NCI-H1417 (cell line): ENCODE measurements around the gene FAM161B.
"Not testable (repeated sequence)": the region's sequence is repeated elsewhere in the genome, so short reads cannot be mapped to it uniquely, and the experiment has no call there.

Source experiments
- DNase-seq, 3 experiments: peaks; one replicate each; lab custom pipeline; 2025; lab: John Stamatoyannopoulos, UW

The FAM161B gene, protein sequence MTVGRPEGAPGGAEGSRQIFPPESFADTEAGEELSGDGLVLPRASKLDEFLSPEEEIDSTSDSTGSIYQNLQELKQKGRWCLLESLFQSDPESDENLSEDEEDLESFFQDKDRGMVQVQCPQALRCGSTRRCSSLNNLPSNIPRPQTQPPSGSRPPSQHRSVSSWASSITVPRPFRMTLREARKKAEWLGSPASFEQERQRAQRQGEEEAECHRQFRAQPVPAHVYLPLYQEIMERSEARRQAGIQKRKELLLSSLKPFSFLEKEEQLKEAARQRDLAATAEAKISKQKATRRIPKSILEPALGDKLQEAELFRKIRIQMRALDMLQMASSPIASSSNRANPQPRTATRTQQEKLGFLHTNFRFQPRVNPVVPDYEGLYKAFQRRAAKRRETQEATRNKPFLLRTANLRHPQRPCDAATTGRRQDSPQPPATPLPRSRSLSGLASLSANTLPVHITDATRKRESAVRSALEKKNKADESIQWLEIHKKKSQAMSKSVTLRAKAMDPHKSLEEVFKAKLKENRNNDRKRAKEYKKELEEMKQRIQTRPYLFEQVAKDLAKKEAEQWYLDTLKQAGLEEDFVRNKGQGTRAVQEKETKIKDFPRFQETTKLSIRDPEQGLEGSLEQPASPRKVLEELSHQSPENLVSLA

DNA sequence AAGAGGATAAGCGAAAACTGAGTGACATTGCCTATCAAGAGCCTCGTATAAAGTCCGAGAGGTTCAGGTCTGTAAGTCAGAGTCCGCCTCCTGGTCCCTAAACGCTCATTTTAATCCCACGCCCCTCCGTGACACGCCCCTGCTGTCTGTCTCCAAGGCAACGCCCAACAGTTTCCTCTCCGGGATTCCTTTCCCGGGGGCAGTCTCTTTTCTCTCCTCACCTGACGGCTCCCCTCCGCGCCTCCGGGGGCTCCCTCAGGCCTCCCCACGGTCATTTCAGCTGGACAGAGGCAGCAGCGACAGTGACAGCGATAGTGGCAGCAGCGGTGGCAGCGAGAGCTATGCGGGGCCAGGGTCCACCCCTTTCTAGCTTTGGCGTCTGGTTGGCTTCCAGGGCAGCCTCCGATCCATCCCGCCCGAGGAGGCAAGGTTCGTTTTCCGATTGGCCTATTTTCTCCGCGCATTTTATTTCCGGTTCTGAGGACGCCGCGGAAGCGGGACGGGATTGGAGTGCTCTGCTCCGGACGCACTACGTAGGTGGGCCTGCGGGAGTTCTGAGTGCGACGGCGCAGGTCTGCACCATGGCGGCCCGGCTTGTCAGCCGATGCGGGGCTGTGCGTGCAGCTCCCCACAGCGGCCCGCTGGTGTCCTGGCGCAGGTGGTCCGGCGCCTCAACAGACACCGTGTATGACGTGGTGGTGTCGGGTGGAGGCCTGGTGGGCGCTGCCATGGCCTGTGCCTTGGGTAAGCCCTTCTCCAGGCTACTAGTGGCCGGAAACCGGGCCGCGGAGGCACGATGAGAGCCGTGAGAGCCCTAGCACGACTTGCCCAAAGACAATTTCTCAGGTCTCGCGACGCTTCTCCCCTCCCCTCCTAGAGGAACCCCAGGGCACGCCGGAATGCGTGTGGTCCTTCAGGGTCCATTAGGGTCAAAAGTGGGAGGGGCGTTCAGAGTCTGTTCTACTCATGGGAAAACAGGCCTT, at the start of gene FAM161B, which contains the start of gene COQ6:
Gene FAM161B, minus strand, starts transcription at position 343 of the 983 bp plus-strand sequence. Its CDS starts 68 bp downstream, at position 275.
Gene COQ6, plus strand, starts transcription at position 551 of the 983 bp plus-strand sequence. Its CDS starts 31 bp downstream, at position 582.
- DNase-seq, result peak; percentile 98 to 99 (median 99)

DNA sequence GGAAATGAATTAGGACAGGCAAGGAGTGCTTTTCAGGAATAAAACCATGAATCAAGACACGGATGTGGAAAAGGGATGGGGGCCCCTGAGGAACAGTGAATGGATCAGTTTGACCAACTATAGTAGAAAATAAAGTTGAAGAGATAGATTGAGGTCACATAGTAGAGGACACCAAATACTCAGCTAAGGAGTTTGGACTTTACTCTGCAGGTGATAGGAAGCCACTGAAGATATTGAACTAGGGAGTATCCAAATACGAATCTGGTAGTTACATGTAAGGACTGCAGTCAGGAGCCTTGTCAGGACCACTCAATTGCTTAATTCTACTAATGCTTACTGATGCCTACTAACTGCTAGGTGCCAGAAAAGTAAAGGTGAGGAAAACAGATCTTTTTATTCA, 48.8 kb upstream of the FAM161B start:
- DNase-seq, result no peak

DNA sequence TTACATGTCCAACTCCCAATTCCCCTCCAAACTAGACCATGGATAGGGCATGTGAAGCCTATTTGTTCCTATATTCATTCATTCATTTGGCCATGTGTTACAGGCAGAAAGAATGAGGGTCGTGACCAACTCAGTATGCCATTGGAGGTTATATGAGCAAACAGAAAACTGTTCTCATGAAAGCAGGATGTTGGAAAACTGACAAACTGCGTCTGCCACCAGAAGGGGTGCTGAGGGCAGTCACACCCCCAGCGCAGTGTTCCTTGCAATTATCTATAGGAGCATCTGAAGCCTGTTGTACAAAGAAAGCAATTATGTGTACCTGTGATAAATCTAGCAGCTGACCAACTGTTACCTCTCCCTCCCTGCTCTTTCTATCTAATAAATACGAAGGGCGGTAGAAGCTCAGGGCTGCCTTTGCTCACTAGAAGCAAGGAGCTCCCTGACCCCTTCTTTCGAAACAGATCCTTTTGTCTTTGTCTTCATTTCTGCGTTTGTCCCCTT, 48.1 kb upstream of the FAM161B start:
- peak in 2 of 3 experiments; percentile 4 to 29 for DNase-seq

DNA sequence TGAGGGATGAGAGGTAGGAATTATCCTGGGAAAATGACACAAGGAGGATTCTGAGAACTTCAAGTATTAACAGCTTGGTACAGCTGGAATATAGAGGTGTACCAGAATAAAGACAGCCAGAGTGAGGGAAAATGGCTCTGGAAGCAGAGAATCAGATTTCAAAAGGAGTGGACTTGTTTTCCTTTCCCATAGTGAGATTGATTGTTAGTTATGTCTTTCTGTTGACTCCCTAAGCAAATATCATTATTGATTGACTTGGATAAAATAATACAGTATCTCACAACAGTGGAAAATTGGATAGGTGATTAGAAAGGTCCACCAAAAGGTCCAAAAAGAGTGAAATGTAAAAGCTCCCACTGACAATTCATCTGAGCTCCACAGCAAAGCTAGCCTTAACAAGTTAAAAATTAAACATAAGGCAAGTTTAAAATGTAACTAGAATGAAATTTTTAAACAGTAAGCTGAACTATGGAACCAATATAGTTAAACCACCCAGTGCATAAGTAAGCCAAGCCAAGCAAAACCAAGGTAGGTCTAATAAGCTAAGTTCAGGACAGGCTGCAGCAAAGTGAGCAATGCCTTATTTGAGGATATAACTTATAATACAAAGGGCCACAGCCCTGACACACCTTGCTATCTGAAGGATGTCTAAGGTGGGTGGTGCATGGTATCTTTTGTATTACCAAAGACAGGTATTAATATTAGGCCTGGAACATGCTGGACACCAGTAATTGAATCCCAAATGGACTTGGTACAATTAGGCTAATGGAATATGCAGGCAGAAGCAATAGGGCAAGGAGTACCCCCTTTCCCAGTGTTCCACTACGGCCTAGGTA, 47.4 kb upstream of the FAM161B start:
- DNase-seq, result no peak

DNA sequence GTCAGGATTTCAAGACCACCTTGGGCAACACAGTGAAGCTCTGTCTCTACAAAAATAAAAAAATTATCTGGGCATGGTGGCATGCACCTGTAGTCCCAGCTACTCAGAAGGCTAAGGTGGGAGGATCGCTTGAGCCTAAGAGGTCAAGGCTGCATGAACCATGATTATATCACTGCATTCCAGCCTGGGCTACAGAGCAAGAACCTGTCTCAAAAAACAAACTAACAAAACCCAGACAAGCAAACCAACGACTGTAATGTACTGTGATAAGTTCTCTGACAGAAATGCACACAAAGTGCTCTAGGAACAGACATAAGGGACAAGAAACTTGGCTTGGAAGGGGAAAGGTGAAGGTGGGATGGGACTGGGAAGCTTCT, 46.8 kb upstream of the FAM161B start:
- DNase-seq, result no peak

DNA sequence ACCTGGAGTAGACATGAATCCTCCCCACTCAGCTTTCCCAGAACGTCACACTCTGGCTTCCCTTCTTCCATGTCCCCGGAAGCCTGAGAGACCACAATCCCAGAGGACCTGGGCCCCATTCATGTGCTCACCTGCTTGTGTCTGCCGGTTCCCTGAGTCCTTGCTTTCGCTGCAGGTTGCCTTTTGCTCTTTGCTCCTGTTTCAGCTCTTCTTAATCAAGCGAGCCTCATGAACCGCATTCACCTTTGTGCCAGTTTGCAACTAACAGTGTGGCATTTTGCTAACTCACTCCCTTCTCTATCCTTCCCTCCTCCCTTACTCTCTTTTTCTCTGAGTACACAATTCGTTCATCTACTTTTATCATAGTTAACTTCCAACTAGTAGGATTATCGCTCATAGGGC, 46.1 kb upstream of the FAM161B start:
- DNase-seq, result no peak

DNA sequence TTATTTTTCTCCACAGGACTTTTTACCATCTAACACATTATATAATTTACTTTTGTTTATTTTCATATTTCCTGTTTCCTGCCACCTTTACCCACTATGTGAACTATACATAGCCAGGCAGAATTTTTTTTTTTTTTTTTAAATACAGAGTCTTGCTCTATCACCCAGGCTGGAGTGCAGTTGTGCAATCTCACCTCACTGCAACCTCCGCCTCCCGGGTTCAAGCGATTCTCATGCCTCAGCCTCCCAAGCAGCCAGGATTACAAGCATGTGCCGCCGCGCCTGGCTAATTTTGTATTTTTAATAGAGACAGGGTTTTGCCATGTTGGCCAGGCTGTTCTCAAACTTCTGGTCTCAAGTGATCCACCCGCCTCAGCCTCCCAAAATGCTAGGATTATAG, 45.0 kb upstream of the FAM161B start:
- not testable (repeated sequence) for DNase-seq

DNA sequence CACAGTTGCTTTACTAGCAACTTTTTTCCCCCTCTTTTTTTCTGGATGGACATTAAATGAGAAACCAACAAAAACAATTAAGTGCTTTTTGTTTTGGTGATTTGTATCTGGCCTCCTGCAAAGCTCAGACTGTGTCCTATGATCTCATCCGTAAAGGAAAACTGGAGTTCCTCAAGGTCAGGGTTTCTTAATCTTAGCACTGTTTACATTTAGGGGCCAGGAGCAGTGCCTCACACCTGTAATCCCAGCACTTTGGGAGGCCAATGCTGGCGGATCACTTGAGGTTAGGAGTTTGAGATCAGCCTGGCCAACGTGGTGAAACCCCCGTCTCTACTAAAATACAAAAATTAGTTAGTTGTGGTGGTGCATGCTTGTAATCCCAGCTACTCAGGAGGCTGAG, 41.2 kb upstream of the FAM161B start:
- DNase-seq, result no peak

DNA sequence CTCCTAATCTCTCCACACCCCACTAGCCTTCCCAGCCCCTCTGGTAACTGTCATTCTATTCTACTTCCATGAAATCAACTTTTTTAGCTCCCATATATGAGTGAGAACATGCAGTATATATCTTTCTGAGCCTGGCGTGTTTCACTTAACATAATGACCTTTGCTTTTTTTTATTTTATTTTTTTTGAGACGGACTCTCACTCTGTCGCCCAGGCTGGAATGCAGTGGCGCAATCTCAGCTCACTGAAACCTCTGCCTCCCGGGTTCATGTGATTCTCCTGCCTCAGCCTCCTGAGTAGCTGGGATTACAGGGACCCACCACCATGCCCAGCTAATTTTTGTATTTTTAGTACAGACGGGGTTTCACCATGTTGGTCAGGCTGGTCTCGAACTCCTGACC, 38.8 kb upstream of the FAM161B start:
- DNase-seq, result not testable (repeated sequence)

DNA sequence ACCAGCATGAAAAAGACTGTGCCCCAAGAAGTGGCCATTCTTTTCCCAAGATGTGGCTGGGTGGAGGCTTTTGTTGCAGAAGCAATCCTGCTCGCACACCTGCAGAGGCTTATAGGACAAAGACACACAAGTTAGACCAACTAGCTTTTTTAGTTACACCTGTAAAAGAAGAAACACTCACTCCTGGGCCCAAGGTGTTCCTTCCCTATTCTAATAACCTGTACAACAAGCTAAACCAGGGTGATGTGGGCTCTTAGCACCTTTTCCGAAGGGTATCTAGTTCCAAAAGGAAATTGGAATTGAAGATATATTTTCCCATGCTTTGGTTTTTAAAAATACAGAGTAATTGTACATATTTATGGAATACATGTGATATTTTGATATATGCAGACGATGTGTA, 38.2 kb upstream of the FAM161B start:
- DNase-seq, result no peak

DNA sequence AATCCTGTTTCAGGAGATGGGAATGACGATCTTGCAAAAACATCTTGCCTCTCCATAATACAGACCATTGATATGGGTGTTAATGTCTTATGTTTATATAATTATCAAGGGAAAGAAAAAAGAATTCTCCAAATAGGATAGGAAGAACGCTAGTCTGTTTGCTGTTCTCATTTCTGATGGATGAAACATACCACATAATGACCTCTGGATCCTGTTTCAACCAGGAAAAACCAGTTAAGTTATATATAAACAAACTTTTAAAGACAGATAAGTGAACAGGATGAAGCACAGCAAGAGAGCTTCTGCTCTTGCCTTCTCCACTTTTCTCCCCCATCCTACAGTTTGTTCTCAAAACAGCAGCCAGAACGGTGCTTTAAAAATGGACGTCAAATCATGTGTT, 28.0 kb upstream of the FAM161B start:
- no peak for DNase-seq

DNA sequence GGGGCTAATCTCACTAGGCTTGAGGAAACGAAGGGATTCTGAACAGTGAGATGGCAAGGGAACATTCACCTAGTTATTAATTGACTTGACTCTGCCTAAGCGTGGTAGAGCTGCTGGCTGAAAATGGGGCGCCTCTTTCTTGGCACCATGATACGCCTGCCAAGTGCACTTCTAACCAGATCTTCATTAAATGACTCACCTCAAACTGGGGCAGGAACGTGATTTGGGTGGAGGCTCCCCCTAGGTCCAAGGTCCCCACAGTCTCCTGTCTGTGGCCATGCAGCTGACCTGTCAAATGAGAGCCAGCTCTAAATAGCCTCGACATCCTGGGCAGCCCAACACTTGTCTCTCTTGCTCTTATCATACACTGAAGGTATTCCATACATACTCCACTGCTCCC, 26.2 kb upstream of the FAM161B start:
- DNase-seq, result no peak

DNA sequence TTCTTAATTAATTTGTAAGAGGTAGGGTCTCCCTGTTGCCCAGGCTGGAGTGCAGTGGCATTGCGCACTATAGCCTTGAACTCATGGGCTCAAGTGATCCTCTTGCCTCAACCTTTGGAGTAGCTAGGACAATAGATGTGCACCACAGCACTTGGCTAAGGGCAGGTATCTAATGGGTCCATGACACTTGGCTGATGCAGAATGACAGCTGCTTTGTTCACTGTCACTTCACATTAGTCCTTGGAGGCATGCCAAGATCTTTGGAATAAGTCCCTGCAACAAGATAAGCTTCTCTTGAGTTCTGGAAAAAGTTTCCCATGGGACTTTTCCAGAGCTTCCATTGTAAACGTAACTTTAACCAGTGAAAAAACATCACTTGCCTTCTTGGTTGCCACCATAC, 23.6 kb upstream of the FAM161B start:
- DNase-seq, result peak in 2 of 3 experiments; percentile 8 to 76

DNA sequence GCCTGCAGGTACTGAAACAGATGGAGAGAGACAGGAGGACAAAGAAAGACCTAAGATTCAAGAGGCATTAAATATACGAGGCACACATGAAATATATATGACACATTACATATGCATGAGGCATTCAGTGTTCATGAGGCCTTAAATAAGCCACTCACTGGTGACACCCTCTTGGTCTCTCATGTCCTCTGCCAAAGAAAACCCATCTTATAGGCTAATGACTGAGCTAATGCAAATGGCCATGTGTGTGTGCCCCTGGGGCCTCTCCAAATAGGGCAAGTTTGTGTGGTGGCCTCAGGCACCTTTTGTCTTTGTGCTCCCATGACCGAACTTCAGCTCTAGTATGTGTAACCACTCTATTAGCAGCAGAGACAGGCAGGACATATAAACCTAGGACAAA, 19.0 kb upstream of the FAM161B start:
- DNase-seq, result no peak

DNA sequence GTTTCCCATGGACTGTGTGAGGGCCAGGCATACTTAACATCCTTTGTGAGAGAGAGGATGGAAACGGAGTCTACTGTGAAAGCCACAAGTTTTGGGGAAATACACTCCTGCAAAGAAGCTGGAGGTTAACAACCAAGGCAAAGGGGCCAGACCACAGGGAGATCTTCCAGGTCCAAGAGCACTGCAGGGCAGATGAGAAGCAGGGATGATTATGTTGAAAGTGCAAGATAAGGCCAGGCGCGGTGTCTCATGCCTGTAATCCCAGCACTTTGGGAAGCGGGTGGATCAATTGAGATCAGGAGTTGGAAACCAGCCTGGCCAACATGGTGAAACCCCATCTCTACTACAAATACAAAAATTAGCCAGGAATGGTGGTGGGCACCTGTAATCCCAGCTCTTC, 15.3 kb upstream of the FAM161B start:
- no peak for DNase-seq

DNA sequence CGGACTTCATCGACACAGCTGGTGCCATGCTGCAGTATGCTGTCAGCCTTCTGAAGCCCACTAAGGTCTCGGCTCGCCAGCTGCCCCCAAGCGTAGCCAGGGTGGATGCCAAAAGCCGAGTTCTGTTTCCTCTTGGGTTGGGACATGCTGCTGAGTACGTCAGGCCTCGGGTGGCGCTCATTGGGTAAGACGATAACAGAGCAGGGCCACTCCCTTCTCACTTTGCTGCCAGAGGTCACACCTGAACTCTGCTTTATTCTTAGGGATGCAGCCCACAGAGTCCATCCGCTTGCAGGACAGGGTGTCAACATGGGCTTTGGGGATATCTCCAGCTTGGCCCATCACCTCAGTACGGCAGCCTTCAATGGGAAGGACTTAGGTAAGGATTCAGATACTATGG, 11.3 kb upstream of the FAM161B start:
- DNase-seq, result no peak

DNA sequence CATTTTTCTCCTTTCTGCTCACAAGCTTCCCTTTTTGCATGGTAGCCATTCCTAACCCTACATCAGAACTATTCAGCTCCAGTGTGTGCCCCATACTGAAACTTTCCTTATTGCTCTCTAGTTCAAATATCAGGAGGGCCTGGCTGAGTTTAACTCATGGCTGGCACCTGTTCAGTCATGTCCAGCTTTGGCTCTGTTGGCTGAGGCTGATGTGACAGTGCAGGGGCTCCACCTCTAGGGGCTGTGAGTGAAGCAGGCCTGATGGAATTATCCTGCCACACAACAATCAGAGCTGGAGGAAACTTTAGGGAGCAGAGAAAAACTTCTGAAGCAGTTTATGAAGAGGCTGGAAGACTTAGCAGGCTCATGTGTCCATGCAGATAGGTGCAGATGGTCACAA, 8.7 kb upstream of the FAM161B start:
- DNase-seq, result no peak

DNA sequence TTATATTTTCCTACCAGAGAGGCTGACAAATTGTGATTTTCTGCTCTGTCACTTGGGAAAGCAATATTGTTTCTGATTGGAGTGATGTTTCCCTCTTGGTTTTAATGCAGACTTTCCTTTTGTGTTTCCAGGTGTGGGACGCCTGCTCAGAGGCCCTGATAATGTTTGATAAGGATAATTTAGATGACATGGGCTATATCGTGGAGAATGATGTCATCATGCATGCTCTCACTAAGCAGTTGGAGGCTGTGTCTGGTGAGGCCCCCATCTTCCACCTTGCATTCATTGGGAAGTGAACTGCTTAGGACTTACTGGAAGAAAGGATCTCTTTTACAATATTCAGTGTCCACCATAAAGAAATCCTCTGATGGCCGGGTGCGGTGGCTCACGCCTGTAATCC, 5.8 kb upstream of the FAM161B start:
- DNase-seq, result no peak

DNA sequence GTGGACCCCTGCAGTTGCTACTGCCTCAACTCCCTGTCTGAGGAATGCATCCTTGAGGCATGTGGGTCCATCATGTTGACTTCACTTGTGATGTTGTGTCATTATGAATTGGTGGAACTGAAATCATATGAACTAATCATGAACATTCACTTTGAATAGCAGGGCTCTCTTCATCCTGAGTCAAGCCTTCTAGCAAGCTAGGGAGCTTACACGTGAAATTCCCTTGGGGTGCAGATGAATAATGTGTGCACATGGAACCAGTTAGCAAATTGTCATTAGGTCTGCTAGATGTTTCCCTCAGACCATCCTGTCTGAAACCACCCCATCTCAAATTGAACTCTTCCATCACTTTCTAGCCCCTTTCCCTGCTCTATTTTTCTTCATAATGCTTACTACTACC, 3.8 kb upstream of the FAM161B start:
- DNase-seq, result no peak

DNA sequence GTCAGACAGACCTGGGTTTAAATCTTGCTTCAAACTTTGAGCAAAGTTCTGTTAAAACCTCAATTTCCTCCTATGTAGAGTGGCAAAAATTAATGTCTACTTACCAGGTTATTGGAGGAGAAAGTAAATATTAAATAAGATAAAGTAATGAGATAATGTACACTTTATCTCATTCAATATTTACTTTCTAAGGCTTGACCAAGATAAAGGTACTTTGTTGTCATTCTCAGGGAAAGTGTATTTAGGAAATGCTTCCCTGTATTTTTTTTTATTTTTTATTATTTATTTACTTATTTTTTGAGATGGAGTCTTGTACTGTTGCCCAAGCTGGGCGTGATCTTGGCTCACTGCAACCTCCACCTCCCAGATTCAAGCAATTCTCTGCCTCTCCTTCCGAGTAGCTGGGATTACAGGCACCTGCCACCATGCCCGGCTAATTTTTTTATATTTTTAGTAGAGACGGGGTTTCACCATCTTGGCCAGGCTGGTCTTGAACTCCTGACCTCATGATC, 4.7 kb downstream of the FAM161B start:
- DNase-seq, result no peak
